ENCODE measurements around the gene PTPRA. TPM values are rescaled to one million over a fixed set of nuclear protein-coding genes. Genes with fewer than 3 reads are reported as not detected.

The PTPRA gene
- total and polyA plus RNA-seq, 2 donors (not counting 1 experiment from before 2014, with no cell fraction given) = 32.1 to 64.2 TPM

GRCh38 chr20:2930538-2930937 is 57.3 kb downstream of the PTPRA start:
- Histone ChIP-seq H3K4me2 (replicated peaks; ENCODE audit: low read depth, low read length, poor library complexity, severe bottlenecking) (no peak overlapping the region), H3K4me1 (ENCODE audit: control insufficient read depth in 2 of 2, insufficient read depth in 2 of 2, low read length in 2 of 2) (no peaks in the 10 kb centered on the region), H3K4me3 (ENCODE audit: control extremely low read depth in 1 of 5, extremely low read depth in 1 of 5, insufficient read depth in 1 of 5, low read depth in 2 of 5, low read length in 4 of 5) (no peak overlapping the region), H3K9ac (ENCODE audit: low read length) (no peak overlapping the region), H3K27ac (ENCODE audit: low read length in 2 of 2) (no peak overlapping the region), H3K27me3 (replicated peaks in 1 of 4; ENCODE audit: control extremely low read depth in 1 of 4, control insufficient read depth in 3 of 4, insufficient read depth in 4 of 4, low read length in 3 of 4) (no peaks in the 10 kb centered on the region), H2AFZ (ENCODE audit: insufficient read depth, low read depth, low read length, poor library complexity, severe bottlenecking) (no peak overlapping the region), H3K36me3 (replicated peaks in 1 of 2; ENCODE audit: control extremely low read depth in 1 of 2, control insufficient read depth in 1 of 2, extremely low read depth in 1 of 2, insufficient read depth in 2 of 2, low read length in 1 of 2) (peaks cover 0 to 8% of the 10 kb centered on the region in 2 experiments), H4K20me1 (ENCODE audit: control insufficient read depth, insufficient read depth, low read length, poor library complexity, severe bottlenecking) (peaks cover 31% of the 10 kb centered on the region), H3K79me2 (ENCODE audit: control insufficient read depth, insufficient read depth, low read length) (peaks cover 47% of the 10 kb centered on the region), H3K9me3 (ENCODE audit: control extremely low read depth in 1 of 3, control insufficient read depth in 2 of 3, insufficient read depth in 1 of 3, low read length in 2 of 3) (no peaks in the 10 kb centered on the region)
- no CpG with 5 or more reads among the region's 1 CpG for WGBS (ENCODE audit: insufficient coverage)
- Mint-ChIP-seq H3K4me1 (peaks cover 2% of the 10 kb centered on the region), H3K27ac (no peak overlapping the region), H3K4me3 (no peak overlapping the region), H3K27me3 (no peaks in the 10 kb centered on the region), H3K9me3 (ENCODE audit: insufficient read depth) (no peaks in the 10 kb centered on the region)
- TF ChIP-seq CTCF (IDR thresholded peaks at IDR 0.05) (no peak), EZH2 (IDR thresholded peaks at IDR 0.05; ENCODE audit: borderline replicate concordance, insufficient read depth, low read depth, low read length, poor library complexity, severe bottlenecking) (no peak)
- DNase-seq (no peak), ATAC-seq (ENCODE audit: low read depth) (no peak)
- intact Hi-C loops (cut with micrococcal nuclease) = no loop called here
- ChIA-PET CTCF (no interaction called here), POLR2A (no interaction called here)

- no peak overlapping the region for H3K27ac ChIP-seq (ENCODE audit: low read length in 2 of 2)
- no peak overlapping the region for H3K9ac ChIP-seq (ENCODE audit: low read length)
- no peak for DNase-seq
- H3K4me2 ChIP-seq (replicated peaks; ENCODE audit: low read depth, low read length, poor library complexity, severe bottlenecking) = no peak overlapping the region
- ATAC-seq (ENCODE audit: low read depth) = no peak
- H3K9me3 ChIP-seq (ENCODE audit: control extremely low read depth in 1 of 3, control insufficient read depth in 2 of 3, insufficient read depth in 1 of 3, low read length in 2 of 3) = no peaks in the 10 kb centered on the region
- H3K4me1 Mint-ChIP-seq = peaks cover 2% of the 10 kb centered on the region
- H3K79me2 ChIP-seq (ENCODE audit: control insufficient read depth, insufficient read depth, low read length) = peaks cover 51% of the 10 kb centered on the region
- H3K27me3 ChIP-seq (replicated peaks in 1 of 4; ENCODE audit: control extremely low read depth in 1 of 4, control insufficient read depth in 3 of 4, insufficient read depth in 4 of 4, low read length in 3 of 4) = no peaks in the 10 kb centered on the region
- peaks cover 37% of the 10 kb centered on the region for H4K20me1 ChIP-seq (ENCODE audit: control insufficient read depth, insufficient read depth, low read length, poor library complexity, severe bottlenecking)
- POLR2A ChIA-PET = no interaction called here
- no peak overlapping the region for H3K4me3 ChIP-seq (ENCODE audit: control extremely low read depth in 1 of 5, extremely low read depth in 1 of 5, insufficient read depth in 1 of 5, low read depth in 2 of 5, low read length in 4 of 5)
- H3K27me3 Mint-ChIP-seq = no peaks in the 10 kb centered on the region
- no peak overlapping the region for H3K4me3 Mint-ChIP-seq
- no peaks in the 10 kb centered on the region for H3K9me3 Mint-ChIP-seq (ENCODE audit: insufficient read depth)
- H3K27ac Mint-ChIP-seq = no peak overlapping the region
- no peaks in the 10 kb centered on the region for H3K4me1 ChIP-seq (ENCODE audit: control insufficient read depth in 2 of 2, insufficient read depth in 2 of 2, low read length in 2 of 2)
- CTCF ChIA-PET = no interaction called here
- intact Hi-C loops (cut with micrococcal nuclease) = no loop called here
- TF ChIP-seq CTCF (IDR thresholded peaks at IDR 0.05) (no peak), EZH2 (IDR thresholded peaks at IDR 0.05; ENCODE audit: borderline replicate concordance, insufficient read depth, low read depth, low read length, poor library complexity, severe bottlenecking) (no peak)
- H2AFZ ChIP-seq (ENCODE audit: insufficient read depth, low read depth, low read length, poor library complexity, severe bottlenecking) = no peak overlapping the region
- H3K36me3 ChIP-seq (replicated peaks in 1 of 2; ENCODE audit: control extremely low read depth in 1 of 2, control insufficient read depth in 1 of 2, extremely low read depth in 1 of 2, insufficient read depth in 2 of 2, low read length in 1 of 2) = no peaks in the 10 kb centered on the region
These were observed 59.2 kb downstream of the PTPRA start for GRCh38 chr20:2932498-2932897.
